RKO (cell line): Measurements from ENCODE around the gene C16orf90.
A peak's percentile ranks its signal among the peaks of the same experiment; 100 is the strongest.
"Not testable (repeated sequence)": the region's sequence is repeated elsewhere in the genome, so short reads cannot be mapped to it uniquely, and the experiment has no call there.

Experiments used
- DNase-seq: peaks from one replicate; pipeline ENCODE4 v3.0.0-alpha.2; 2016; ENCODE audit warnings: low spot score

C16orf90 gene

DNA sequence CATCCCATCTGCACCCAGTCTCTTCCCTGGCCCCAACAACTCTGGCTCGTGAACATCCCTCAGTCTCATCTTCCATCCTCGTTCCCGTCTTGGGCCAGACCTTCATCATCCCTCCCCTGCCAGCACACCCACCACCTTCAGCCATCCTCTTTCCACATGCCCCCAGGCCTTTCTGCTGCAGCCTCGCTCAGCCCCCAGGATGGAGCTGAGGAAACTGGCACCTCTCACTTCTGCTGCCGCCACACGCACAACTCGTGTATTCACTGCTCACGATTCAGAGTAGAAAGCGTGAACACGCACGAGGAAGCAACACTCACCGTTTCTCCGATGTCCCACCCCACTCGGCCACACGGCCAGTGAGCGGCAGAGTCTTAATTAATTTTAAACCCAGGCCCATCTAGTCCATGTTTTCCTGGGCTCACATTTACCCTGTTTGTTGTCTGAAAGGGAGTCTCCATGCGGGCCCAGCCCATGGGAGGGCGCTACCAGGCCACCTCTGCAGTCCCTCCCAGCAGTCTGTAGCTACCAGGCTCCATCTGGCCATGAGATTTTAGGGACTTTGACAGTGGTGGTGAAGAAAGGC lies 12.5 kb downstream of the C16orf90 start:
- no peak for DNase-seq

DNA sequence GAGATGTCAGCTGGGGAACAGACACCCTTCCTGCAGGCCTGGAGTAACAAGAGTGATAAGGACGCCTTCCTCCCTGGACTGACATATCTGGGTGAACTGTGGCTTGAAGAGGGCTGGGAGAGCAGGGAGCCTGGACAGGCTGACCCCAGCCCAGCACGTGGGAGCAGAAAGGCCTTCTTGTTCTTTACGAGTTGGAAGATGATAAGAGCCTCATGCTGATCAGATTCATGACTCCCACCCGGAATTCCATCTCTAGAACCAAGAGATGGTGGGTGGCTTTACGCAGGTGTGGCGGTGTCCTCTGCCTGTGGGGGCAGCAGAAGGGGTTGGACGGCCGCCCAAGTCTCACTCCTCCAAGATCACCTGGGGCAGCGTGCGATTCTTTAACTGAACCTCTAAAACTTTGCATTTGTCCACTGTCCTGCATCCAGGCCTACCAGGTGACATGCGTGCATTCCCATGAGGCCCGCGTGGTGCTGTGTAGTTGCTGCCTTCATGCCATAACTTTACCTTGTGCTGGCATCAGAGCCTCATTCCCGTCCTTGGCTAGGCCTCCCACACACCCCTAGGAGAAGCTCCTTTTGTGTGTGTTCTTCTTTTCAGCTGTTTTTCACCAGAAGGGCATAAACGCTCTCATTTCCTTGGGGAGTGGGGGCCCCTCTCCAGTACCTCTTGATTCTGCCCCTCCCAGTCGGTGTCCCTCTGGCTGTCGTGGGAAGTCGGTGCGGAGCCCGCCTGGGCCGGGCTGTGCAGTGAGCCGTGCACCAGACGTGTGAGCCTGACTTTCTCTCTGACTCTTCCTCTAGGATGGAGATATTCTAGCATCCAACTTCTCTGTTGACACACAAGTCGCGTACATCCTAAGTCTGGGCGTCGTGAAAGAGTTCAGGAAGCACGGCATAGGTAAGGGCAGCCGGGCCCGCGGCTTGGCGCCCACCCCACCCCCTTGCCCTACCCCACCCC lies 13.3 kb downstream of the C16orf90 start:
- no peak for DNase-seq

DNA sequence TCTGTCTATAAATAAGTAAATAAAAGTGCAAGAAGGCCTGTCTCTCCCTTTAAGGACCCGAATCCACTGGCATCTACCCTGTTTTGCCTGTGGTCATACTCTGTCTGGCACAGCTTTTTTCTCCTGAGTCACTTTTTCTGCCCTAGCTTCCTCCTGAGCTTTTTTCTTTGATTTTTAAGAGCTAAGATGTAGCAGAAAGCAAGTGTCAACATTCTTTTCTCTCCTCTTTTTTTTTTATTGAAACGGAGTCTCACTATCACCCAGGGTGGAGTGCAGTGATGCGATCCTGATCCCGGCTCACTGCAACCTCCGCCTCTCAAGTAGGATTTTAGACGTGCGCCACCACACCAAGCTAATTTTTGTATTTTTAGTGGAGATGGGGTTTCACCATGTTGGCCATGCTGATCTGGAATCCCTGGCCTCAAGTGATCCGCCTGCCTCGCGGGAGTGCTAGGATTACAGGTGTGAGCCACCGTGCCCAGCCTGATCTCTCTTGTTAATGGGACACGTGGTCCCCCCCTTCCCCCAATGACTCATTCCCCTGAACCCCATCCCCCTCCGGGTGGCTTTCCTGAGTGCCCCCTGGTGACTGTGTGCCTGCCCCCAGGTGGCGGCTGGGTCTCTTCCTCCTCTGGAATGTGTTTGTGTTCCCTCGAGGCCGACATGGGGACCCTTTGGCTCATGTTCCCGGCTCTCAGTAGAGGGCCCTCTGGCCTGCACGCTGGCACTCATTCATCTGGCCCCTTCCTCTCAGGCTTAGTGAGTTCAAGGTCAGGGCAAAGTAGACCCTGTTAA lies 14.2 kb downstream of the C16orf90 start:
- DNase-seq = no peak

DNA sequence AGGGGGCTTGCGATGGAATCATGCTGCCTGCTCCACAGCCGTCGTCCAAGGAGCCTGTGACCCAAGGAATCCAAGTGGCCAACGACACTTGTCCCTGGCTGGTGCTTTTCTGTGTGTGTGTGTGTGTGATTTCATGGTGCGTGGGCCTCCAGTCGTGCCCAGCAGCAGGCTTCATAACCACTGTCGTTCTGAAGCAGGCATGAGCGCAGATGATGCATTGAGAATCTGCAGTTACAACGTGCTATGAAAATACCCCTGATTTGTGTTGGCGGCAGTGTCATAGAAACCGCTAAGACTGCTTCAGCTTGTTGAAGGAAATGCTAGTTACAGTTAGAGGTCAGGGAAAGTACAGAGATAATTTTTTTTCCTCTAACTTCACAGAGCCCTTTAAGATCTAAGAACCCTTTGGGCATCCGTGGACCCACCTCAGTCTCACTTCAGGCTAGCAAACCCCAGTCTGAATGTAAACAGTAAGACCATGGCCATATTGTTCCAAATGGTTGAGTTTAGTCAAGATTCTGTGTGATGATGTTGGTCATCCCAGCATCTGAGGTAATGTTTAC lies 15.6 kb downstream of the C16orf90 start:
- DNase-seq = no peak

DNA sequence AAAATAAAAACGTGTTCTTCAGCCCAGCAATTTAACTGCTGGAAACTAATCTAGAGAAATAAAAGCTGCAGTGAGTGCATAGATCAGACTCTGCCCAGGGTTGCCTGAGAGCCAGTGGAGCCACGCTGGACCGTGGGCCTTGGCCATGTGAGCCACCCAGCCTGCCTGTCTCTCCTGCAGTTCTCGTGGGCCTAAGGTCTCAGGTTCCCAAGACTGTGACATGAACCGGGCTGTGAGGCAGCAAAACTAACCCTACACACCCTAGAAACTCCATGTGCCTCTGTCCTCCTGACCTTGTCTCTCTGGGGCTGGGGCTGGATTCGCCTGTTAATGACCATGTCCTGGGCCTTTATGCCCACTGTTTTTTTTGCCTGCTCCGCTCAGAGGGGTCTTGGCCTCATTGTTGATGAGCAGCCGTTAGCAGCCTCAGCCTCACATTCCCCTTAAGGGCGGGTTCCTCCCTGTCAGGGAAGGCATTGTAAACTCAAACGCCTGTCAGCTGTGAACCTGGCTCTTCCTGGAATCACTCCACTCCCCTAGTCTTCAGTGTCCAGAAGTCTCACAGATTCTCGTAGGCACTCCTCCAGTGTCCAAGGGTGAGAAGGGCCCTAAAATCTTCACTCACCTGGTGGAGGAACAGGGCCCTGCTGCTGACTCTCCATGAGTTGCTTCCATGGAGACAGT lies 16.9 kb downstream of the C16orf90 start:
- DNase-seq = no peak

DNA sequence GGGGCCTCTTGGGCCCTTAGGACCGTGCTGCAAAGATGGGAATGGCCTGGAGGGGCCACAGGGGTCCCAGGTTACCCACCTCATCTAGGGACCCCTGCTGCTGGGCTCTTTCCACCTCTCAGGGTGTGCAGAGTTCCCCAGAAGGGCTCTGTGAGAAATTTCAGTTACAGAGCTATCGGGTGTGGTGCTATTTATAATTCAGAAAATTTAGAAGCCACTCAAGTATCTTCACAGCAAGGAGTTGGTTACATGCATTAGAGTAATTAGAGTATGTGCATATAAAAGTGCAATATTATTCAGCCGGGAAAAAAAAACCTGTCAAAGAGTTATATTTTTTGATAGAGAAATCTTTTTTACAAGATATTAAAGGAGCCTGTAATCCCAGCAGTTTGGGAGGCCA lies 18.9 kb downstream of the C16orf90 start:
- DNase-seq = no peak

DNA sequence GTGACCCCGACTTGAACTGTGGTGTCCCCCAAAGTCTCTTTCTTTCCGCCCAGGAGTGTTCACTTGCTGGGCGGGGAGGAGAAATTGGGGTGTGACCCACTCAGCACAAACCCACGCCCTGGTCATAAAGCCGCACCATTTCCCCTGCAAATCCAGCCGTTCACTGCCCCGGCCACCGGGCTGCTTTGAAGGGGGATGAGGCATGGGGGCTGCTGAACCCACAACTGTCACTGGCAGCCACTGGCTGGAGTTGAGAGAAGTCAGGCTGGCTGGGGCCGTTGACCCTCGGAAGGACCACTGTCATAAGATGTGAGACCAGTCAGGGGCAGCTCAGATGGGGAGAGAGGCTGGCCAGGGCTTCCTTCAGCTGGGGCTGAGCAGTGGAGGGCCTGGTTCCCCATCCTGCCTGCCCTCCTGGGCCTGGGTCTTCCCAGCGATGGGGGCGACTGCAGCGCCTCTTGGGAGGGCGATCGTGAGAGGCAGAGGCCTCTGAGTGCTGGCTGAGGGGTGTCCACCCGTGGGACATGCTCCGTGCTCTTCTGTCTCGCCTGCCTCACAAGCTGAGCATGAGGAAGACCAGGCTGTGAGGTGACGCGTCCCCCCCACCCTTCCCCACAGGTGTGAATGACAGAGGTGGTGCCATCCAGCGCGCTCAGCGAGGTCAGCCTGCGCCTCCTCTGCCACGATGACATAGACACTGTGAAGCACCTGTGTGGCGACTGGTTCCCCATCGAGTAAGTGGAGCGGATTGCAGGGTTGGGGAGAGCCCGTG lies 19.5 kb downstream of the C16orf90 start:
- no peak for DNase-seq

DNA sequence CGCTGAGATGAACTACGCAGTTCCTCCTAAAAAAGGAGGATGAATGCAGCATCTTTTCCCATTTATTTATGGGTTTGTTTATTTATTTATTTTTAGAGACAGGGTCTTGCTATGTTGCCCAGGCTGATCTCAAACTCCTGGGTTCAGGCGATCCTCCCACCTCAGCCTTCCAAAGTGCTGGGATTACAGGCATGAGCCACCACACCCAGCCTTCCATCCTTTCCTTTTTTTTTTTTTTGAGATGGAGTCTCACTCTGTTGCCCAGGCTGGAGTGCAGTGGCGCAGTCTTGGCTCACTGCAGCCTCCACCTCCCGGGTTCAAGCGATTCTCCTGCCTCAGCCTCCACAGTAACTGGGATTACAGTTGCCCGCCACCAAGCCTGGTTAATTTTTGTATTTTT lies 20.4 kb downstream of the C16orf90 start:
- not testable (repeated sequence) for DNase-seq

DNA sequence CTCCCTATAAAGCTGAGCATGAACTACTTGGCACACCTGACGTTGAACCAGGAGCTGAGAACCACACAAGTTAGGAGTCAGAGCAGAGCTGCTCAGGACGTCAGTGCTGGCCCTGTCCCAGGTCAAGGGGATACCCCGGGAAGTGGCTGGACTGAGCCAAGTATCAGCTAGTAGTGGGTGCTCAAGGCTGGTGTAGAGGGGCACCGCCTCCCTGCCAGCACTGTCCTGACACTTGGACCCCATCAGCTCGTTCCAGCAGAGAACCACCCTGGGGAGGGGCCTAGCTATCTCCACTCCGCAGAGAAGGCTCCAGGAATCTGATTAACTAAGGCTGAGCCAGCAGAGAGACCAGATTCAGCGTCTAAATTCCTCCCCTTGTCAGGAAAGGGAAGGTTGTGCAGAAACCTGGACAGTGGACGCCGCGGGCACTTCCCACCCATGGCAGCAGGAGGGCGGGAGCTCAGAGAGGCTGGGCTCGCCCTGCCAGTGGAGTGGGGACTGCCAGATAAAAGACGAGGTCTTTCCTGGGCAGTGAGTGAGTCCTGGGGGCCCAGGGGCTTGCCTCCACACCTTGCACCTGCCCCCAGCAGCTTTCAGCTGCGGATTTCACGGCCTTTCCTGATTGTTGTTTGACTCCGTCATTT lies 21.0 kb downstream of the C16orf90 start:
- no peak for DNase-seq

DNA sequence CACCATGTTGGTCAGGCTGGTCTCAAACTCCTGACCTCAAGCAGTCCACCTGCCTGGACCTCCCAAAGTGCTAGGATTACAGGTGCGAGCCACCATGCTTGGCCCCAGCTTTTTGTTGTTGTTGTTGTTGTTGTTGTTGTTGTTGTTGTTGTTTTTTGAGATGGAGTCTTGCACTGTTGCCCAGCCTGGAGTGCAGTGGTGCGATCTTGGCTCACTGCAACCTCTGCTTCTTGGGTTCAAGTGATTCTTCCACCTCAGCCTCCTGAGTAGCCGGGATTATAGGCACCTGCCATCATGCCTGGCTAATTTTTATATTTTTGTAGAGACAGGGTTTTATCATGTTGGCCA lies 21.7 kb downstream of the C16orf90 start:
- not testable (repeated sequence) for DNase-seq

DNA sequence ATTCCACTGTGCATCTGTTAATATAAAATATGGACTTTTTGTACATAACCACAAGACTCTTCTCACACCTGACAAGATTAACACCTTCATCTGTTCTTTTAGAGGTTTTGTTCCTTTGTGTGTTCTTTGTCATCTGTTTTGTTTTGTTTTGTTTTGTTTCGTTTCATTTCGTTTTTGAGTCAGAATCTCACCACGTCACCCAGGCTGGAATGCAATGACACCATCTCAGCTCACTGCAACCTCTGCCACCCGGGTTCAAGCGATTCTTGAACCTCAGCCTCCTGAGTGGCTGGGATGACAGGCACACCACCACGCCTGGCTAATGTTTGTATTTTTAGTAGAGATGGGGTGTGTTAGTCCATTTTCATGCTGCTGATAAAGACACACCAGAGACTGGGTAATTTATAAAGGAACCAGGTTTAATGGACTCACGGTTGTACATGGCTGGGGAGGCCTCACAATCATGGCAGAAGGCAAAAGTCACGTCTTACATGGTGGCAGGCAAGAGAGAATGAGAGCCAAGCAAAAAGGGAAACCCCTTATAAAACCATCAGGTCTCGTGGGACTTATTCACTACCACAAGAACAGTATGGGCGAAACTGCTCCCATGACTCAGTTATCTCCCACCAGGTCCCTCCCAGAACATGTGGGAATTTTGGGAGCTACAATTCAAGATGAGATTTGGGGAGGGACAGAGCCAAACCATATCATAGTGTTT lies 22.3 kb downstream of the C16orf90 start:
- DNase-seq = no peak

DNA sequence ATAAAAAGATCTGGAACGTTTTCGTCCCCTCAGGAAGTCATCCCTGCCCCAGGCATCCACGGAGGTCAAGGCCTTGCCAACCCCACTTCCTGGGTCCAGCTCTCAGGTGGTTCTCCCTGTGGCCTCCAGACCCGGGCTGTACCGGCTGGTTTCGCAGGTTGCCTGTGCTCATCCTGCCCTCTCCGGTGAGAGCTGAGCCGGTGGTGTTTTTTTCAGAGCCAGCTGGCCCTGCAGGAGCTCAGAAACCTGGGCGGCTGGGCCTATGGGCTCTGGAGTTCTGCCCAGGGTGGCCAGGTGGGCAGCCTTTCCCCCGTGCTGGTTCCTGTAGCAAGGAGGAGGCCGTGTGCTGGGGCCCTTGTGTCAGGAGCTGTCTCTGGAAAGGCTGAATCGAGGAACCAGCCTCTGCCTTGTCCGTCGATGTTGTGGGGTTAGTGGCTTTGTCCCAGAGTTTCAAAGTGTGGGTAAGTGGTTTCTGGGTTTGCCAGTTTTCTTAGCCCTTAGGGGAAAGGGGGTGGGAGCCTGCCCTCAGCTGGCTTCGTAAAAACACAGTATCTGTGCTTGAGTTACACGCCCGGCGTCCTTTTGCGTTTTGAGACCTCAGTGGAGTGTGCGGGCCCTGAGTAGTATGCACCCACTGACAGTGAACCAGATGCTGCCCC lies 23.6 kb downstream of the C16orf90 start:
- DNase-seq = no peak

DNA sequence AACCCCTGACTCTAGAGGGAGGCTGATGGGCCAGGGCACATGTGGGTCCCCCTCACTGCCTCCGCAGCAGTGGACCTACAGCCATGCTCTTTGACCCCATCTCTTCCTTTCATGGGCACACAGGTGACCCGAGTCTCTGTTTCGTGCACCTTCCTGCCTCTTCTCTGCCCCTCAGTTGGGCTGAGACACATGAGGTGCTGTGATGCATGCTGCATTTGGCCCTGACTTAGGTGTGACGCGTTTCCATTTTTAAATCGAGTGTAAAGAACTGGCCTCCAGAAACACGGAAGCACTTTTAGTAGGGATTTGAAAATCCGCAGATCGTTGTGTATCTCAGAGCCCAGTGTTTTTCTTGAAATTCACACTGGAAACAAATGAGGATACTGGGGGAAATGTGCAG lies 24.6 kb downstream of the C16orf90 start:
- DNase-seq = no peak

DNA sequence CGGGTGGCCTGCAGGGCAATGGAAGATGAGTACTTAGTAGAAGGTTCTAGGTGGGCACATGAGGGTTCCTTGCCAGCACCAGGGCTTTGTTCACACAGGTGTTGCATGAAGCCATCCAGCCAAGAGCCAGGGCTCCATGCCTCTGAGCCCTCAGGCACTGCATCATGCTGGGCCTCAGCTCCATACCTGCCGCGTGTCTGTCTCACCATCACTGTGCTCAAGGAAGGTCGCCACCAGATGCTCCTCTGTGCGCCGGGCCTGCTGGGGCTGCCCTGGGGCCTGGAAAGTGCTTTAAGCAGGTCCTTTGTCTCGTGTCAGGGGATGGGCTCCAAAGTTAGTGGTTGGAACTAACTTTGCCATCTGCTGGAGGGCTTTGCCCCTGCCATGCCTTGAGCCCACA lies 25.6 kb downstream of the C16orf90 start:
- DNase-seq = no peak

DNA sequence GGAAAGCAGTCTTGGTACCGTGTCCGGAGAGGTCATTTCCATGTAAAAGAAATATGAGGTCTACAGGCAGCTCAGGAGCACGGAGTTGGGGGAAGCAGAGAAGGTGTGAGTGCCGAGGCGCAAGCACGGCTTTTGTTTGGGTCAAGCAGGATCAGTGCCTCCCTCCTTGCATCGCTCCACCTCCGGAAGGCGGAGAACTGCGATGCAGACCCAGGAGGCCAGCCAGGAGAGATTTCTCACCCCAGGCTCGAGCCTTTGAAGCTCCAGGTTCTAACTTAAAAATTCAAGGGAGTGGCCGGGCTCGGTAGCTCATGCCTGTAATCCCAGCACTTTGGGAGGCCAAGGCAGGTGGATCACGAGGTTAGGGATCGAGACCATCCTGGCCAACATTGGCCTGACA lies 26.8 kb downstream of the C16orf90 start:
- DNase-seq = no peak

DNA sequence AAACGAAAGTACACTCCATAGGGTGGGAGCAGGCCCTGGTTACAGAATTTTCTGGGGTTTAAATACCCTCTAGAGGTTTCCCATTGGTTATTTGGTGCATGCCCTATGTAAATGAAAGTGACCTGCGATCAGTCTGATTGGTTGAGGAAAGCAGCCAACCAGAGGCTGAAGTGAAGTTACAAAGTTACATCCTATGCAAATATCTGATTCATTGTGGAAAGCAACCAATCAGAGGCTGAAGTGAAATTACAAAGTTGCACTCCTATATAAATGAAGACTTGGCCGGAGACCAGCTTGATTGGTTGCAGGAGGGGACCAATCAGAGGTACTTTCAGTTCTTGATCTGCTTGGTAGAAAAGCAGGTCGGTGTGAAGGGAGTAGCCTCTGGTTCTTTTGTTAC lies 27.4 kb downstream of the C16orf90 start:
- DNase-seq = peak; percentile 84

DNA sequence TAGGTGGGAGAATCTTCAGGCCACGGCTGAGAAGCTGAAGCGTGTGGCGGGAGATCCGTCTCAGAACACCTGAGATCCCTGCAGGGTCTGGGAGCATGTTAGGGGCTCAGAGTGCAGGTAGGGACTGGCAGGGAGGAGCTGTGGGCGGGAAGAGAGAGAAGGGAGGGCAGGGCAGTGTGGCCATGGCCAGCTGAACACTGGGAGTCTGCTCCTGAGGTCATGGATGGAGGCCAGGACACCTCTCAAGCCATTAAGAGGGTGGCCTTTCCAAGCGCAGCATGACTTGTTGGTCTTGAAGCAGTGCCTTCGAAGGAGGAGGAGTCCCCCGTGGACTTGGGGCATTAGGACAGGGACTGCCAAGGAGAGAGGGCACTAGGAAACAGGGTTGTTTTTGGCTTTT lies 28.1 kb downstream of the C16orf90 start:
- no peak for DNase-seq

DNA sequence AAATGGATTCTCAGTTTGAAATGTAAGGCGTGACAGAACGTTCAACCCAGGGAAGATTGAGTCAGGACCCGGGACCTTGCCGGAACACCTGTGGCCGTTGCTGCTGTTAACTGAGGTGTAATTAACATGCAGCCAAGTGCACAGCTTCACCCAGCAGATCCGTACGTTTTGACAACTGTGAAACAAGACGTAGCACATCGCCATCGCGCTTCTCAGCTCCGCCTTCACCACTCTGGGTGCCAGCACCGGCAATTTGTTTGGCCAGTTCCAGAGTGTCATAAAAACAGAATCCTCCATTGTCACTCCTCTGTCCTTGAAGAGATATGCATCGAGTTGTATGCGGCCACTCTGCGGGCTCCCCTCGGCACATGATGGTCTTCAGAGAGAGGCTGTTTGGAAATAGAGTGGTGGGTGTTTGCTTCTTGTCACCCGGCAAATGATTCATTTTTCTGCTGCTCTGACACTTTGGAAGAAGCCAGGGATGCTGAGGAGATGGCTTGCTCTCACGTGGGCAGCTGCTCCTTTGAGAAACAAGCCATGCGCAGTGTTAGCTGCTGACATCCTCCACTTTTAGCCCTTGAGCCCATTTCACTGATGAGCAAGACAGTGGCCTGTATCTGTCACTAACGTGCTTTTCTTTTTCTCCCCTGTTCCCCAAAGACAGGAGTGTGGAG lies 29.2 kb downstream of the C16orf90 start:
- no peak for DNase-seq

DNA sequence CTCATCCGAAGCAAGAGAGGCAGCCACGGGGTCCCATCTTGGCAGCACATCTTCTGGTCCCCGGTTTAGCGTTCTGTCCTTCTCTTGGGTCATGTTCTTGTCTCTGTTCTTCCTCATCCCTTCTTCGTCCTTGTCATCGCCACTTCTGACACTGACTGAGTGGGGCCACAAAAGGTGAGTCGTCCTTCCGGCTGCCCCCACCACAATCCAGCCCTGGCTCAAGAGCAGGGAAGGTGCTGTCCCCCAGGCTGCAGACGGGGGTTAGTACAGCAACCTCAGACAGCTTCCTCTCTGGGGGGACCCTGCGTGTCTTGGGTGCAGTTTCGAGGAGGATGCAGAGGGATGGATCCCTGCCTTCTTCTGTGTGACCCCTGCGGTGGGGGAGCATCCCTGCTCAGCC lies 30.0 kb downstream of the C16orf90 start:
- DNase-seq = no peak
